Tongue (tissue), 2 donors: Measurements from ENCODE around the gene TBCK. TPM values are rescaled to one million over a fixed set of nuclear protein-coding genes. Genes with fewer than 3 reads are reported as not detected.
"Not testable (repeated sequence)": the region's sequence is repeated elsewhere in the genome, so short reads cannot be mapped to it uniquely, and the experiment has no call there.

Experiments
- DNase-seq: peaks from one replicate; pipeline ENCODE4 v3.0.0-alpha.2; 2015
- total RNA-seq: library from RNA; depleted of rRNA; stranded (reverse); fragments of >200 nt; gene quantifications from one replicate; pipeline ENCODE4 v1.2.3, GENCODE V29; 2014

Gene TBCK
- total RNA-seq, 1 donor from 2014 or later: 72.9 TPM

GRCh38 chr4:106210021-106210420 lies 106.0 kb downstream of the TBCK start:
- DNase-seq: no peak

GRCh38 chr4:106208481-106209460 lies 107.2 kb downstream of the TBCK start:
- DNase-seq: no peak

- peak; percentile 29 for DNase-seq
Observed at GRCh38 chr4:106201373-106201772, 114.6 kb downstream of the TBCK start.

- no peak for DNase-seq
Observed at GRCh38 chr4:106195435-106195950, 120.5 kb downstream of the TBCK start.

GRCh38 chr4:106194801-106195200 lies 121.2 kb downstream of the TBCK start:
- DNase-seq: no peak

GRCh38 chr4:106192131-106192530 lies 123.9 kb downstream of the TBCK start:
- no peak for DNase-seq

GRCh38 chr4:106186201-106186600 lies 129.8 kb downstream of the TBCK start:
- DNase-seq: no peak

GRCh38 chr4:106183551-106183950 lies 132.5 kb downstream of the TBCK start:
- no peak for DNase-seq

GRCh38 chr4:106172861-106173260 lies 143.1 kb downstream of the TBCK start:
- DNase-seq: no peak

- no peak for DNase-seq
Observed at GRCh38 chr4:106165351-106166010, 150.5 kb downstream of the TBCK start.

GRCh38 chr4:106162278-106162677 lies 153.7 kb downstream of the TBCK start:
- DNase-seq: no peak

GRCh38 chr4:106160560-106160959 lies 155.4 kb downstream of the TBCK start:
- peak; percentile 37 for DNase-seq

GRCh38 chr4:106149911-106150310 lies 166.1 kb downstream of the TBCK start:
- DNase-seq: no peak

- DNase-seq: no peak
Observed at GRCh38 chr4:106149026-106149425, 167.0 kb downstream of the TBCK start.

- DNase-seq: no peak
Observed at GRCh38 chr4:106142616-106143127, 173.3 kb downstream of the TBCK start.

- no peak for DNase-seq
Observed at GRCh38 chr4:106140601-106141000, 175.4 kb downstream of the TBCK start.

GRCh38 chr4:106136777-106137331 lies 179.2 kb downstream of the TBCK start:
- DNase-seq: no peak

- no peak for DNase-seq
Observed at GRCh38 chr4:106132045-106132444, 184.0 kb downstream of the TBCK start.

- DNase-seq: no peak
Observed at GRCh38 chr4:106126062-106126461, 189.9 kb downstream of the TBCK start.

GRCh38 chr4:106119949-106120555 lies 196.0 kb downstream of the TBCK start:
- not testable (repeated sequence) for DNase-seq

GRCh38 chr4:106116025-106116424 lies 200.0 kb downstream of the TBCK start:
- no peak for DNase-seq

GRCh38 chr4:106114270-106114669 lies 201.7 kb downstream of the TBCK start:
- DNase-seq: no peak
